CD4-positive, alpha-beta T cell (primary cell): ENCODE data around the gene PITPNC1. TPM values are rescaled to one million over a fixed set of nuclear protein-coding genes. Genes with fewer than 3 reads are reported as not detected.

ENCODE experiments used
- ATAC-seq: fragments of 200-7000 bp; cut with Tn5 transposase; one replicate; pipeline ENCODE4 v1.10.0; 2022; ENCODE audit warnings: mild to moderate bottlenecking; ENCODE audit not compliant: poor library complexity
- CTCF ChIA-PET: fragments of 350-600 bp; sonication (Branson Sonifier 250); formaldehyde crosslinking; loops from one replicate; lab custom pipeline; 2021; ENCODE audit warnings: antibody characterized with exemption, inconsistent platforms; lab: Charles Lee
- POLR2A ChIA-PET: fragments of 350-600 bp; sonication (Branson Sonifier 250); formaldehyde crosslinking; loops from one replicate; lab custom pipeline; 2021; ENCODE audit warnings: antibody characterized with exemption, inconsistent platforms; lab: Charles Lee
- DNase-seq, 14 experiments: peaks; one replicate each; pipeline ENCODE4 v3.0.0-alpha.2; 2013 to 2020; ENCODE audit warnings: mixed read lengths in 2 of 14
- H3K27ac ChIP-seq, 2 donors: one replicate each; pipeline versions ENCODE4 v1.5.1 to v1.7.0; 2013; ENCODE audit warnings: low read length in 2 of 2, low read depth in 1 of 2, mild to moderate bottlenecking in 1 of 2
- H3K27me3 ChIP-seq, 2 experiments: 1 replicate in 1 of 2; 2 replicates in 1 of 2; pipeline versions ENCODE4 v1.6.1 to v1.7.0; 2013; ENCODE audit warnings: low read length in 2 of 2, control low read depth in 1 of 2, mild to moderate bottlenecking in 1 of 2, moderate library complexity in 1 of 2; ENCODE audit not compliant: insufficient read depth in 2 of 2, control insufficient read depth in 1 of 2
- H3K36me3 ChIP-seq: one replicate; pipeline ENCODE4 v1.6.1; 2013; ENCODE audit warnings: low read length, control low read depth; ENCODE audit not compliant: insufficient read depth
- H3K4me1 ChIP-seq: one replicate; pipeline ENCODE4 v1.6.1; 2013; ENCODE audit warnings: low read length, control low read depth; ENCODE audit not compliant: insufficient read depth
- H3K4me3 ChIP-seq: one replicate; pipeline ENCODE4 v1.5.1; 2013; ENCODE audit warnings: mild to moderate bottlenecking, low read length, moderate library complexity
- H3K9me3 ChIP-seq, 2 experiments: 1 replicate in 1 of 2; 2 replicates in 1 of 2; pipeline versions ENCODE4 v1.6.1 to v1.7.0; 2013; ENCODE audit warnings: low read length in 2 of 2, mild to moderate bottlenecking in 2 of 2, control low read depth in 1 of 2, moderate library complexity in 1 of 2; ENCODE audit not compliant: control insufficient read depth in 1 of 2, insufficient read depth in 1 of 2
- H3K27ac Mint-ChIP-seq: one replicate; pipeline ENCODE4 v1.8.0; 2020; ENCODE audit warnings: mixed read lengths
- H3K27me3 Mint-ChIP-seq: one replicate; pipeline ENCODE4 v1.8.0; 2021; ENCODE audit warnings: mixed read lengths
- H3K36me3 Mint-ChIP-seq: one replicate; pipeline ENCODE4 v1.8.0; 2021; ENCODE audit warnings: low read depth, mixed read lengths
- H3K4me1 Mint-ChIP-seq: one replicate; pipeline ENCODE4 v1.8.0; 2021; ENCODE audit warnings: low read depth, mixed read lengths
- H3K4me3 Mint-ChIP-seq: one replicate; pipeline ENCODE4 v1.8.0; 2020; ENCODE audit warnings: mild to moderate bottlenecking, mixed read lengths
- H3K9me3 Mint-ChIP-seq: one replicate; pipeline ENCODE4 v1.8.0; 2020; ENCODE audit warnings: mixed read lengths
- CTCF ChIP-seq: fragments of 200-600 bp; IDR thresholded peaks from one replicate; pipeline ENCODE4 v1.8.0; 2022; ENCODE audit warnings: antibody characterized with exemption, mild to moderate bottlenecking
- intact Hi-C, 2 experiments: fragments of 100-400 bp; cut with DNase I in 1 of 2; cut with micrococcal nuclease in 1 of 2; formaldehyde crosslinking; loops; one replicate each; pipeline versions ENCODE4 v1.15.1 to v1.9.0; 2023 to 2025; cut with DNase I, micrococcal nuclease
- total RNA-seq, 174 experiments: library from RNA in 2 of 174; stranded (reverse) in 2 of 174; gene quantifications; one replicate each; pipeline ENCODE4 v1.2.3 and lab custom pipeline; 2021 to 2026

Gene PITPNC1
- total RNA-seq, 2 experiments from 2014 or later = 80.2 to 83.4 TPM

GRCh38 chr17:67375716-67376115 is 1.4 kb upstream of the PITPNC1 start:
- no peak overlapping the region for H3K27ac ChIP-seq
- Mint-ChIP-seq H3K4me3 (peak overlapping the region; percentile 97), H3K36me3 (peaks cover 29% of the 10 kb centered on the region), H3K27me3 (no peaks in the 10 kb centered on the region), H3K4me1 (peaks cover 37% of the 10 kb centered on the region), H3K9me3 (no peaks in the 10 kb centered on the region), H3K27ac (peak overlapping the region; percentile 86)
- peaks cover 37% of the 10 kb centered on the region for H3K4me1 ChIP-seq
- no peak overlapping the region for H3K4me3 ChIP-seq
- H3K36me3 ChIP-seq = no peaks in the 10 kb centered on the region
- no peaks in the 10 kb centered on the region for H3K27me3 ChIP-seq
- no peak for ATAC-seq
- POLR2A ChIA-PET = interaction anchor here (0.9 to 6.8 kb wide), 10 partner anchors 10 to 342 kb away, joined by 3 to 129 read pairs (median 16); partner anchors contain the start of genes NOL11 and PSMD12
- DNase-seq = no peak
- intact Hi-C loops = loop anchor here (1.0 to 10.0 kb wide), 5 partner anchors 15 to 659 kb away; partner anchors contain the start of genes BPTF (in 1 of the 2) and KPNA2 (in 1 of the 2)
- TF ChIP-seq CTCF = no peak
- CTCF ChIA-PET = interaction anchor here (0.7 to 10.5 kb wide), 15 partner anchors 9 to 319 kb away, joined by 3 to 187 read pairs (median 5); partner anchors contain the start of gene PSMD12
- H3K9me3 ChIP-seq = no peaks in the 10 kb centered on the region

GRCh38 chr17:67376415-67376736 is 705 bp upstream of the PITPNC1 start:
- ATAC-seq (no peak), DNase-seq (no peak)
- no peaks in the 10 kb centered on the region for H3K27me3 ChIP-seq
- Mint-ChIP-seq H3K27me3 (no peaks in the 10 kb centered on the region), H3K27ac (peak overlapping the region; percentile 86), H3K4me3 (peak overlapping the region; percentile 97), H3K36me3 (peaks cover 29% of the 10 kb centered on the region), H3K9me3 (no peaks in the 10 kb centered on the region), H3K4me1 (peaks cover 37% of the 10 kb centered on the region)
- peaks cover 2% of the 10 kb centered on the region for H3K36me3 ChIP-seq
- ChIA-PET CTCF (interaction anchor here (0.7 to 10.5 kb wide), 6 partner anchors 9 to 227 kb away, joined by 3 to 187 read pairs (median 4); no protein-coding TSS in a partner anchor), POLR2A (interaction anchor here (0.9 to 6.8 kb wide), 9 partner anchors 10 to 341 kb away, joined by 3 to 129 read pairs (median 20); partner anchors contain the start of genes NOL11 and PSMD12)
- H3K9me3 ChIP-seq = no peaks in the 10 kb centered on the region
- peak overlapping the region; percentile 99 for H3K4me3 ChIP-seq
- TF ChIP-seq CTCF = no peak
- peak overlapping the region in 1 of 2 donors; percentile 95 for H3K27ac ChIP-seq
- peaks cover 44% of the 10 kb centered on the region for H3K4me1 ChIP-seq
- intact Hi-C loops = loop anchor here (2.0 to 10.0 kb wide), 4 partner anchors 16 to 658 kb away; partner anchors contain the start of genes BPTF (in 1 of the 2) and KPNA2 (in 1 of the 2)

GRCh38 chr17:67377488-67378453 is 690 bp downstream of the PITPNC1 start:
- Histone ChIP-seq H3K27me3 (no peaks in the 10 kb centered on the region), H3K9me3 (no peaks in the 10 kb centered on the region), H3K4me1 (peaks cover 50% of the 10 kb centered on the region), H3K4me3 (peak overlapping the region; percentile 99), H3K27ac (peak overlapping the region; percentile 75 to 95), H3K36me3 (peaks cover 9% of the 10 kb centered on the region)
- peaks cover 49% of the 10 kb centered on the region for H3K4me1 Mint-ChIP-seq
- DNase-seq (peak; percentile 33 to 77 (median 52)), ATAC-seq (peak; percentile 22)
- peak overlapping the region; percentile 94 for H3K4me3 Mint-ChIP-seq
- no peaks in the 10 kb centered on the region for H3K9me3 Mint-ChIP-seq
- H3K27ac Mint-ChIP-seq = peak overlapping the region; percentile 86
- intact Hi-C loops = loop anchor here (1.0 to 10.0 kb wide), 8 partner anchors 9 to 657 kb away; partner anchors contain the start of genes BPTF (in 1 of the 2) and KPNA2 (in 1 of the 2)
- no peaks in the 10 kb centered on the region for H3K27me3 Mint-ChIP-seq
- peak; percentile 19 for TF ChIP-seq CTCF
- ChIA-PET CTCF (interaction anchor here (0.6 to 10.5 kb wide), 27 partner anchors 9 to 281 kb away, joined by 3 to 187 read pairs (median 6); partner anchors contain the start of gene PSMD12), POLR2A (interaction anchor here (0.6 to 6.8 kb wide), 28 partner anchors 8 to 340 kb away, joined by 3 to 129 read pairs (median 6); partner anchors contain the start of genes HELZ, NOL11 and PSMD12)
- H3K36me3 Mint-ChIP-seq = peaks cover 41% of the 10 kb centered on the region
